ENCODE measurements around the gene FAM83G.

DNA sequence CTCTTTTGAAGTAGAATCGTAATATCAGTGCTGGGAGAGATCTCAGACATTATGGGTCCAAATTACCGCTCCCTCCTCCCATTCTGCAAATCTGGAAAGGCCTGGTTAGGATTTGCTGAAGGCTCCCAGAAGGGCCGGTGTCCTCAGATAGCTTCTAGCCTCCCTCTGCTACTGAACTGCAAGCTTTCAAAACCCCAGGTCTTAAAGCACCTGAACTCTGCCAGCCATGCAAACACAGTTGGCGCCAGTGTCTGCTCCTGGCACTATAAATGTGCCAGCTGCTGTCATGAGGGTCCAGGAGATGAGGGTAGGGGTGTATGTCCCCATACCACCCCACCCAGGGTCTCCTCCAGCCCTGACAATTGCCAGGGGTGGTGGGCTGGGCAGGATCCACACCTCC lies 28.4 kb downstream of the FAM83G start:
- TF ChIP-seq CTCF (IDR thresholded peaks at IDR 0.05; ENCODE audit: insufficient read depth, low read depth, low read length) (no peak), EZH2 (IDR thresholded peaks at IDR 0.05; ENCODE audit: insufficient read depth, low read length) (no peak)

Data from astrocyte (in vitro differentiated cells and primary cell).